ENCODE measurements around the gene IL31RA.
A peak's percentile ranks its signal among the peaks of the same experiment; 100 is the strongest.

The IL31RA gene

GRCh38 chr5:55860288-55860687 is 9.1 kb downstream of the IL31RA start:
- DNase-seq (ENCODE audit: low read depth in 2 of 2): no peak

GRCh38 chr5:55860709-55861108 is 9.6 kb downstream of the IL31RA start:
- no peak for DNase-seq (ENCODE audit: low read depth in 2 of 2)

- DNase-seq (ENCODE audit: low read depth in 2 of 2): no peak
Measured at GRCh38 chr5:55864606-55865541, 13.7 kb downstream of the IL31RA start.

GRCh38 chr5:55865831-55866230 is 14.7 kb downstream of the IL31RA start:
- no peak for DNase-seq (ENCODE audit: low read depth in 2 of 2)

GRCh38 chr5:55866485-55866884 is 15.3 kb downstream of the IL31RA start:
- no peak for DNase-seq (ENCODE audit: low read depth in 2 of 2)

- no peak for DNase-seq (ENCODE audit: low read depth in 2 of 2)
Measured at GRCh38 chr5:55866934-55867333, 15.8 kb downstream of the IL31RA start.

- peak; percentile 53 to 57 for DNase-seq (ENCODE audit: low read depth in 2 of 2)
Measured at GRCh38 chr5:55868846-55869245, 17.7 kb downstream of the IL31RA start.

- DNase-seq (ENCODE audit: low read depth in 2 of 2): no peak
Measured at GRCh38 chr5:55869847-55870246, 18.7 kb downstream of the IL31RA start.

- DNase-seq (ENCODE audit: low read depth in 2 of 2): no peak
Measured at GRCh38 chr5:55873234-55873633, 22.1 kb downstream of the IL31RA start.

GRCh38 chr5:55877655-55878054 is 26.5 kb downstream of the IL31RA start:
- DNase-seq (ENCODE audit: low read depth in 2 of 2): no peak

GRCh38 chr5:55880453-55880852 is 29.3 kb downstream of the IL31RA start:
- DNase-seq (ENCODE audit: low read depth in 2 of 2): no peak

- no peak for DNase-seq (ENCODE audit: low read depth in 2 of 2)
Measured at GRCh38 chr5:55885359-55885758, 34.2 kb downstream of the IL31RA start.

- DNase-seq (ENCODE audit: low read depth in 2 of 2): no peak
Measured at GRCh38 chr5:55888205-55888604, 37.0 kb downstream of the IL31RA start.

GRCh38 chr5:55892479-55892878 is 41.3 kb downstream of the IL31RA start:
- DNase-seq (ENCODE audit: low read depth in 2 of 2): no peak

GRCh38 chr5:55894135-55894534 is 43.0 kb downstream of the IL31RA start:
- DNase-seq (ENCODE audit: low read depth in 2 of 2): no peak

GRCh38 chr5:55895346-55895745 is 44.2 kb downstream of the IL31RA start:
- DNase-seq (ENCODE audit: low read depth in 2 of 2): no peak

GRCh38 chr5:55896238-55896637 is 45.1 kb downstream of the IL31RA start:
- DNase-seq (ENCODE audit: low read depth in 2 of 2): no peak

- no peak for DNase-seq (ENCODE audit: low read depth in 2 of 2)
Measured at GRCh38 chr5:55896663-55897062, 45.5 kb downstream of the IL31RA start.

- DNase-seq (ENCODE audit: low read depth in 2 of 2): no peak
Measured at GRCh38 chr5:55897206-55897894, 46.2 kb downstream of the IL31RA start.

- peak; percentile 21 to 32 for DNase-seq (ENCODE audit: low read depth in 2 of 2)
Measured at GRCh38 chr5:55897905-55898304, 46.7 kb downstream of the IL31RA start.

- DNase-seq (ENCODE audit: low read depth in 2 of 2): no peak
Measured at GRCh38 chr5:55899344-55899743, 48.2 kb downstream of the IL31RA start.

- no peak for DNase-seq (ENCODE audit: low read depth in 2 of 2)
Measured at GRCh38 chr5:55900068-55900467, 48.9 kb downstream of the IL31RA start.

GRCh38 chr5:55900776-55901175 is 49.6 kb downstream of the IL31RA start:
- DNase-seq (ENCODE audit: low read depth in 2 of 2): no peak
